SK-N-SH treated with all-trans-retinoic acid at 6 μM for 48 hours (cell line): ENCODE data around the gene CDIPT.

Experiments
- ARNTL ChIP-seq: fragments of 450-650 bp; formaldehyde crosslinking; IDR thresholded peaks from 2 replicates; pipeline ENCODE4 v1.5.0; 2020; ENCODE audit warnings: low read depth, mild to moderate bottlenecking, moderate library complexity, borderline replicate concordance
- CSRNP3 ChIP-seq: fragments of 250-450 bp; sonication (Bioruptor Pico); IDR thresholded peaks from 2 replicates; pipeline ENCODE4 v1.5.1; 2021; ENCODE audit warnings: mild to moderate bottlenecking, moderate library complexity
- OSR1 ChIP-seq: fragments of 250-450 bp; sonication (Bioruptor Pico); IDR thresholded peaks from 2 replicates; pipeline ENCODE4 v1.8.0; 2022; ENCODE audit warnings: moderate library complexity, mild to moderate bottlenecking, inconsistent platforms
- PATZ1 ChIP-seq: fragments of 250-450 bp; sonication (Bioruptor Pico); IDR thresholded peaks from 2 replicates; pipeline ENCODE4 v1.8.0; 2020; ENCODE audit warnings: mild to moderate bottlenecking, moderate library complexity, borderline replicate concordance
- PPARA ChIP-seq: fragments of 250-450 bp; sonication (Bioruptor Pico); IDR thresholded peaks from 2 replicates; pipeline ENCODE4 v1.5.0; 2020; ENCODE audit warnings: mild to moderate bottlenecking, borderline replicate concordance
- ZFP30 ChIP-seq: fragments of 450-650 bp; formaldehyde crosslinking; IDR thresholded peaks from 2 replicates; pipeline ENCODE4 v1.5.0; 2022; ENCODE audit warnings: mild to moderate bottlenecking, moderate library complexity
- ZNF565 ChIP-seq: fragments of 450-650 bp; formaldehyde crosslinking; conservative IDR thresholded peaks from 2 replicates; pipeline ENCODE4 v1.5.0; 2020; ENCODE audit warnings: low read depth, mild to moderate bottlenecking, moderate library complexity
- ZNF70 ChIP-seq: fragments of 450-650 bp; formaldehyde crosslinking; IDR thresholded peaks from 2 replicates; pipeline ENCODE4 v1.5.0; 2020; ENCODE audit warnings: mild to moderate bottlenecking, moderate library complexity
- ZNF8 ChIP-seq: fragments of 450-650 bp; formaldehyde crosslinking; IDR thresholded peaks from 2 replicates; pipeline ENCODE4 v1.5.0; 2020; ENCODE audit warnings: mild to moderate bottlenecking, moderate library complexity

GRCh38 chr16:29842732-29843346, 20.2 kb downstream of the CDIPT start:
- TF ChIP-seq PATZ1 (no peak), OSR1 (CRISPR knock-in tag) (no peak), ZNF70 (CRISPR knock-in tag) (no peak), ZNF565 (CRISPR knock-in tag) (no peak), CSRNP3 (CRISPR knock-in tag) (no peak), ZNF8 (CRISPR knock-in tag) (no peak), ZFP30 (CRISPR knock-in tag) (no peak), ARNTL (CRISPR knock-in tag) (no peak), PPARA (no peak)
